ENCODE results near the gene BTAF1. TPM values are rescaled to one million over a fixed set of nuclear protein-coding genes. Genes with fewer than 3 reads are reported as not detected.

Gene BTAF1
- total RNA-seq, 1 donor from 2014 or later: 42.2 TPM

DNA sequence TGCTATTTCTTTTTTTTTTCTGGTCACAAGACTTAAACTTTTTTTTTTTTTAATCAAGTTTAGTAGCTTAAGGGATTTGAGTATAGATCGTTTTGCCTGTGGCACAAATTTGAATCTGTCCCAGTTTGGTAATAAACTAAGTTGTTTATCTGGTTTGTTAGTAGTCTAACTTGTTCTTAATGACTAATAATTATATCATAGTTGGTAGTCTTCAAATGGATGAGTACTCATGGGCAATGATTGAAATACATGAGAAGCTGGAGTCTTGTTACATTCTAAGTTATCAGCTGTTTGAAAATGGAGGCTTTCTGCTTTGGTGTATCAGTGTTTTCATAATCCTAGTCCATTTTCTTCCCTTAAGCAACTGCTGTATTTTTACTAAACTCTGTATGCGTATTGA lies 12.3 kb downstream of the BTAF1 start:
- Mint-ChIP-seq H3K27ac (ENCODE audit: unreplicated experiment) (no peak overlapping the region), H3K9me3 (ENCODE audit: unreplicated experiment) (no peaks in the 10 kb centered on the region), H3K4me1 (ENCODE audit: low read depth, unreplicated experiment) (peaks cover 10% of the 10 kb centered on the region), H3K4me3 (ENCODE audit: unreplicated experiment) (no peak overlapping the region), H3K36me3 (ENCODE audit: unreplicated experiment) (peaks cover 6% of the 10 kb centered on the region), H3K27me3 (ENCODE audit: unreplicated experiment) (no peaks in the 10 kb centered on the region)
- no peak for DNase-seq
- TF ChIP-seq, protein P1, sequence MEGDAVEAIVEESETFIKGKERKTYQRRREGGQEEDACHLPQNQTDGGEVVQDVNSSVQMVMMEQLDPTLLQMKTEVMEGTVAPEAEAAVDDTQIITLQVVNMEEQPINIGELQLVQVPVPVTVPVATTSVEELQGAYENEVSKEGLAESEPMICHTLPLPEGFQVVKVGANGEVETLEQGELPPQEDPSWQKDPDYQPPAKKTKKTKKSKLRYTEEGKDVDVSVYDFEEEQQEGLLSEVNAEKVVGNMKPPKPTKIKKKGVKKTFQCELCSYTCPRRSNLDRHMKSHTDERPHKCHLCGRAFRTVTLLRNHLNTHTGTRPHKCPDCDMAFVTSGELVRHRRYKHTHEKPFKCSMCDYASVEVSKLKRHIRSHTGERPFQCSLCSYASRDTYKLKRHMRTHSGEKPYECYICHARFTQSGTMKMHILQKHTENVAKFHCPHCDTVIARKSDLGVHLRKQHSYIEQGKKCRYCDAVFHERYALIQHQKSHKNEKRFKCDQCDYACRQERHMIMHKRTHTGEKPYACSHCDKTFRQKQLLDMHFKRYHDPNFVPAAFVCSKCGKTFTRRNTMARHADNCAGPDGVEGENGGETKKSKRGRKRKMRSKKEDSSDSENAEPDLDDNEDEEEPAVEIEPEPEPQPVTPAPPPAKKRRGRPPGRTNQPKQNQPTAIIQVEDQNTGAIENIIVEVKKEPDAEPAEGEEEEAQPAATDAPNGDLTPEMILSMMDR (IDR thresholded peaks at IDR 0.05; ENCODE audit: partially characterized antibody, unreplicated experiment): no peak

DNA sequence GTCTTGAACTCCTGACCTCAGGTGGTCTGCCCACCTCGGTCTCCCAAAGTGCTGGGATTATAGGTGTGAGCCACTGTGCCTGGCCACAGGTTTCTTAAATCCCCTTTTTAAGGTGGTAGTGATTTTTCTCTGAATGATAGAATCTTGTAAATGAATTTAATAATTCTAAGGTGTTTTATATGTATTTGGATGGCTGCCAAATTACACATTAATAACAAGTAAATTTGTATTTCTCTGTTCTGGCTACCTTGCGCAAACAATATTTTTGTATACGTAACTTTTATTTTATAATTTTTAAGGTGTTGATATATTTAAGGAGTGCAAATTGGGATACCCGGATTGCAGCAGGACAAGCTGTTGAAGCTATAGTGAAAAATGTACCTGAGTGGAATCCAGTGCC lies 16.1 kb downstream of the BTAF1 start:
- Mint-ChIP-seq H3K4me1 (ENCODE audit: low read depth, unreplicated experiment) (no peaks in the 10 kb centered on the region), H3K9me3 (ENCODE audit: unreplicated experiment) (no peaks in the 10 kb centered on the region), H3K27ac (ENCODE audit: unreplicated experiment) (no peak overlapping the region), H3K4me3 (ENCODE audit: unreplicated experiment) (no peak overlapping the region), H3K36me3 (ENCODE audit: unreplicated experiment) (peaks cover 6% of the 10 kb centered on the region), H3K27me3 (ENCODE audit: unreplicated experiment) (no peaks in the 10 kb centered on the region)
- no peak for DNase-seq
- TF ChIP-seq, protein P1 (IDR thresholded peaks at IDR 0.05; ENCODE audit: partially characterized antibody, unreplicated experiment): no peak

GRCh38 chr10:91941426-91941825 lies 17.9 kb downstream of the BTAF1 start:
- H3K4me3 Mint-ChIP-seq (ENCODE audit: unreplicated experiment): no peak overlapping the region
- no peaks in the 10 kb centered on the region for H3K27me3 Mint-ChIP-seq (ENCODE audit: unreplicated experiment)
- H3K36me3 Mint-ChIP-seq (ENCODE audit: unreplicated experiment): peaks cover 4% of the 10 kb centered on the region
- H3K4me1 Mint-ChIP-seq (ENCODE audit: low read depth, unreplicated experiment): no peaks in the 10 kb centered on the region
- no peak for DNase-seq
- no peaks in the 10 kb centered on the region for H3K9me3 Mint-ChIP-seq (ENCODE audit: unreplicated experiment)
- H3K27ac Mint-ChIP-seq (ENCODE audit: unreplicated experiment): no peak overlapping the region
- TF ChIP-seq, protein P1 (IDR thresholded peaks at IDR 0.05; ENCODE audit: partially characterized antibody, unreplicated experiment): no peak

GRCh38 chr10:91944880-91945630 lies 21.5 kb downstream of the BTAF1 start:
- no peaks in the 10 kb centered on the region for H3K36me3 Mint-ChIP-seq (ENCODE audit: unreplicated experiment)
- H3K27me3 Mint-ChIP-seq (ENCODE audit: unreplicated experiment): no peaks in the 10 kb centered on the region
- TF ChIP-seq, protein P1 (IDR thresholded peaks at IDR 0.05; ENCODE audit: partially characterized antibody, unreplicated experiment): no peak
- no peak overlapping the region for H3K4me3 Mint-ChIP-seq (ENCODE audit: unreplicated experiment)
- no peak overlapping the region for H3K27ac Mint-ChIP-seq (ENCODE audit: unreplicated experiment)
- DNase-seq: no peak
- H3K9me3 Mint-ChIP-seq (ENCODE audit: unreplicated experiment): no peaks in the 10 kb centered on the region
- no peaks in the 10 kb centered on the region for H3K4me1 Mint-ChIP-seq (ENCODE audit: low read depth, unreplicated experiment)

DNA sequence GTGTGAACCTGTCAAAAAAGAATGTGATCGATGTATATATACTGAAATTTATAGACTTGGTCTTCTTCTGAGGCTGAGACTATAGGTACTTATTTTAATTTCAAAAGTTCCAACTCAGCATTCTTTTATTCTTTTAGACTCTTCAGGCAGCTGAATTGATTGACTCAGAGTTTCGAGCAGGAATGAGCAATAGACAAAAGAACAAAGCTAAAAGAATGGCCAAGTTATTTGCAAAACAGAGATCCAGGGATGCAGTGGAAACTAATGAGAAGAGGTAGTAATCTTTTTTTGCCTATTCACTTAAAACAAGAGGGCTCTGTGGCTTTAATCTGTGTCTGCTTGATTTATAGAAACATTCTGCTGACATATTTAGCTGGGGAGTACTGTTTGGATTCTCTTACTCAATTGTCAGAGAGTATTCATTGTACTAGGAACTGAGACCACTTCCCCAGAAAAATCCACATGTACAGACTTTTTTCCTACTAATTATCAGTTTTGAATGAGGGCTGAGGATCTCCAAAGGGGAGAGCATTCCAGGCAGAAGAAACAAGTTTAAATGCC lies 30.1 kb downstream of the BTAF1 start:
- TF ChIP-seq, protein P1 (IDR thresholded peaks at IDR 0.05; ENCODE audit: partially characterized antibody, unreplicated experiment): no peak
- no peaks in the 10 kb centered on the region for H3K9me3 Mint-ChIP-seq (ENCODE audit: unreplicated experiment)
- no peak overlapping the region for H3K4me3 Mint-ChIP-seq (ENCODE audit: unreplicated experiment)
- H3K27me3 Mint-ChIP-seq (ENCODE audit: unreplicated experiment): no peaks in the 10 kb centered on the region
- no peaks in the 10 kb centered on the region for H3K4me1 Mint-ChIP-seq (ENCODE audit: low read depth, unreplicated experiment)
- DNase-seq: no peak
- H3K36me3 Mint-ChIP-seq (ENCODE audit: unreplicated experiment): no peaks in the 10 kb centered on the region
- no peak overlapping the region for H3K27ac Mint-ChIP-seq (ENCODE audit: unreplicated experiment)
